ENCODE results near the gene ATP6V0C. TPM values are rescaled to one million over a fixed set of nuclear protein-coding genes. Genes with fewer than 3 reads are reported as not detected.

Gene ATP6V0C
- total RNA-seq, 1 experiment from 2014 or later = 176 TPM

- H2BK5ac ChIP-seq (ENCODE audit: insufficient read length, low read length) = no peak overlapping the region
- peaks cover 4% of the 10 kb centered on the region for H4K20me1 ChIP-seq (ENCODE audit: control insufficient read depth, insufficient read depth, insufficient read length)
- WGBS (ENCODE audit: extremely low coverage, insufficient read length, low lambda C conversion rate) = no CpG with 5 or more reads among the region's 13 CpGs
- no peak overlapping the region for H4K91ac ChIP-seq (ENCODE audit: insufficient read length, low read depth, low read length)
- H3K23ac ChIP-seq (ENCODE audit: insufficient read length, low read depth, low read length) = no peak overlapping the region
- no peaks in the 10 kb centered on the region; the same call in 1 of the 2 replicates for H3K79me2 ChIP-seq (ENCODE audit: insufficient read depth, low read length)
- H3K27ac ChIP-seq (ENCODE audit: insufficient read length, low read depth, low read length) = no peak overlapping the region
- no peak overlapping the region for H3K4ac ChIP-seq (ENCODE audit: low read depth, low read length)
- no peaks in the 10 kb centered on the region for H3K4me1 ChIP-seq (ENCODE audit: insufficient read depth, low read length)
- H3K27me3 ChIP-seq (ENCODE audit: insufficient read depth, low read length) = no peaks in the 10 kb centered on the region
- no peak overlapping the region for H4K5ac ChIP-seq (ENCODE audit: insufficient read length, low read depth, low read length)
- H2AFZ ChIP-seq (ENCODE audit: low read length) = no peak overlapping the region
- H4K8ac ChIP-seq (replicated peaks; ENCODE audit: insufficient read length, low read depth, low read length) = no peak overlapping the region
- H2BK12ac ChIP-seq (ENCODE audit: insufficient read length, low read depth, low read length) = no peak overlapping the region
- Mint-ChIP-seq H3K4me3 (no peak overlapping the region), H3K9me3 (no peaks in the 10 kb centered on the region), H3K27me3 (ENCODE audit: low read depth) (peaks cover 4% of the 10 kb centered on the region; the same call in 1 of the 2 replicates), H3K27ac (peak overlapping the region in 1 of 3 experiments; percentile 91; a peak in 2 of 7 replicates), H3K4me1 (peaks cover 8 to 12% of the 10 kb centered on the region in 2 experiments), H3K36me3 (ENCODE audit: insufficient read depth in 1 of 3, low read depth in 3 of 3) (no peaks in the 10 kb centered on the region; a peak in 1 of 7 replicates)
- no peak overlapping the region for H2BK20ac ChIP-seq (ENCODE audit: low read depth, low read length, poor library complexity, severe bottlenecking)
- no peak overlapping the region for H3K4me2 ChIP-seq (ENCODE audit: insufficient read depth, insufficient read length, low read length)
- no peak overlapping the region for H3K9ac ChIP-seq (ENCODE audit: extremely low read depth, insufficient read length, low read length)
- H3K79me1 ChIP-seq (ENCODE audit: insufficient read depth, low read depth, low read length, poor library complexity, severe bottlenecking) = no peaks in the 10 kb centered on the region
- H2BK15ac ChIP-seq (ENCODE audit: low read depth, low read length) = no peak overlapping the region
- no peaks in the 10 kb centered on the region for H3K9me3 ChIP-seq (ENCODE audit: control insufficient read depth, low read depth, low read length)
- TF ChIP-seq CTCF (conservative IDR thresholded peaks at IDR 0.05) = no peak
- no peak overlapping the region for H3T11ph ChIP-seq (ENCODE audit: low read length)
- H2BK120ac ChIP-seq (ENCODE audit: low read depth, low read length, poor library complexity, severe bottlenecking) = no peak overlapping the region
- H3K14ac ChIP-seq (ENCODE audit: insufficient read depth, low read length) = no peak overlapping the region
- no peak overlapping the region for H2AK5ac ChIP-seq (ENCODE audit: insufficient read length, low read length)
- no peak overlapping the region for H3K18ac ChIP-seq (ENCODE audit: insufficient read length, low read depth, low read length)
- no peak for DNase-seq
- no peak overlapping the region for H3K56ac ChIP-seq (ENCODE audit: insufficient read length, low read depth, low read length)
- H3K23me2 ChIP-seq (ENCODE audit: insufficient read length, low read depth, low read length, poor library complexity, severe bottlenecking) = no peaks in the 10 kb centered on the region
Measured at GRCh38 chr16:2482249-2482648, 31.5 kb upstream of the ATP6V0C start.
